Keratinocyte (primary cell): ENCODE measurements around the gene PDF. TPM values are rescaled to one million over a fixed set of nuclear protein-coding genes. Genes with fewer than 3 reads are reported as not detected.

Experiments used
- DNase-seq: peaks from one replicate; pipeline ENCODE4 v3.0.0-alpha.2; 2011; ENCODE audit warnings: low read depth, missing footprints, low spot score
- FAIRE-seq: peaks from 2 replicates; lab custom pipeline; 2011; peaks lifted over from hg19 to GRCh38; lab: Jason Lieb, UNC
- H2AFZ ChIP-seq: 2 replicates; pipeline ENCODE4 v1.6.0; 2012; ENCODE audit warnings: low read length, control low read depth, inconsistent platforms; ENCODE audit not compliant: control insufficient read depth
- H3K27ac ChIP-seq: 2 replicates; pipeline ENCODE4 v1.5.1; 2011; ENCODE audit warnings: low read length; ENCODE audit not compliant: control insufficient read depth, insufficient read depth
- H3K27me3 ChIP-seq: 3 replicates; pipeline ENCODE4 v1.6.0; 2011; ENCODE audit warnings: low read length; ENCODE audit not compliant: control insufficient read depth, insufficient read depth; ENCODE audit errors: extremely low read depth
- H3K36me3 ChIP-seq, 2 experiments: 2 replicates in 1 of 2; 3 replicates in 1 of 2; pipeline ENCODE4 v1.5.1; 2011; ENCODE audit warnings: low read length in 2 of 2, mild to moderate bottlenecking in 1 of 2; ENCODE audit not compliant: control insufficient read depth in 2 of 2, insufficient read depth in 2 of 2; ENCODE audit errors: extremely low read depth in 1 of 2
- H3K4me1 ChIP-seq: 3 replicates; pipeline ENCODE4 v1.5.1; 2011; ENCODE audit warnings: low read length; ENCODE audit not compliant: control insufficient read depth, insufficient read depth; ENCODE audit errors: extremely low read depth
- H3K4me2 ChIP-seq: 3 replicates; pipeline ENCODE4 v1.6.0; 2011; ENCODE audit warnings: low read depth, low read length; ENCODE audit not compliant: control insufficient read depth, insufficient read depth; ENCODE audit errors: extremely low read depth
- H3K4me3 ChIP-seq, 3 experiments: fragments of 200-600 bp in 1 of 3; sonication (generic) in 1 of 3; 2 replicates in 2 of 3; 3 replicates in 1 of 3; pipeline ENCODE4 v1.5.1; 2011 to 2016; ENCODE audit warnings: low read length in 3 of 3, mild to moderate bottlenecking in 3 of 3, control low read depth in 2 of 3, inconsistent platforms in 1 of 3, low read depth in 1 of 3, mixed read lengths in 1 of 3, mixed run types in 1 of 3, moderate library complexity in 1 of 3; ENCODE audit not compliant: control insufficient read depth in 2 of 3, insufficient read depth in 2 of 3; ENCODE audit errors: extremely low read depth in 1 of 3
- H3K79me2 ChIP-seq: 2 replicates; pipeline ENCODE4 v1.6.0; 2012; ENCODE audit warnings: low read length; ENCODE audit not compliant: control insufficient read depth, insufficient read depth
- H3K9ac ChIP-seq: 3 replicates; pipeline ENCODE4 v1.6.0; 2011; ENCODE audit warnings: low read length; ENCODE audit not compliant: control insufficient read depth, insufficient read depth; ENCODE audit errors: extremely low read depth
- H3K9me1 ChIP-seq: 3 replicates; pipeline ENCODE4 v1.6.0; 2011; ENCODE audit warnings: low read length; ENCODE audit not compliant: control insufficient read depth, insufficient read depth; ENCODE audit errors: extremely low read depth
- H3K9me3 ChIP-seq: 2 replicates; pipeline ENCODE4 v1.5.1; 2012; ENCODE audit warnings: low read depth, low read length; ENCODE audit not compliant: control insufficient read depth
- H4K20me1 ChIP-seq: 3 replicates; pipeline ENCODE4 v1.6.0; 2011; ENCODE audit warnings: low read length; ENCODE audit not compliant: control insufficient read depth, insufficient read depth; ENCODE audit errors: extremely low read depth
- CTCF ChIP-seq, 3 experiments: IDR thresholded peaks in 1 of 3; conservative IDR thresholded peaks in 1 of 3; optimal IDR thresholded peaks in 1 of 3; 2 replicates in 2 of 3; 3 replicates in 1 of 3; pipeline versions ENCODE3 to v1.5.1; 2011; ENCODE audit warnings: low read length in 3 of 3, mild to moderate bottlenecking in 3 of 3, moderate library complexity in 2 of 3, control low read depth in 1 of 3, inconsistent platforms in 1 of 3; ENCODE audit not compliant: insufficient read depth in 2 of 3; ENCODE audit errors: extremely low read depth in 1 of 3
- EZH2 ChIP-seq: IDR thresholded peaks from one replicate; pipeline ENCODE4 v1.6.1; 2012; ENCODE audit warnings: inconsistent platforms, mild to moderate bottlenecking, low read length, moderate library complexity
- dilution Hi-C: fragments of 300-500 bp; cut with MboI; formaldehyde crosslinking; loops from one replicate; pipeline ENCODE4 v1.7.0; 2020; ENCODE audit warnings: low sequenced_read_pairs; ENCODE audit not compliant: extremely low pct_ligation_motif_present
- polyA plus RNA-seq, 5 experiments: library from polyadenylated mRNA; depleted of rRNA in 3 of 5; stranded (reverse) in 3 of 5; stranded (forward) in 1 of 5; unstranded in 1 of 5; fragments of >200 nt; gene quantifications; 1 replicate in 1 of 5; 2 replicates in 3 of 5; 3 replicates in 1 of 5; pipeline versions ENCODE4 v1.2.1 to v1.2.3, GENCODE V29; 2011 to 2012; ENCODE audit warnings: missing spikeins in 2 of 5, low read depth in 1 of 5, low replicate concordance in 1 of 5

The PDF gene
- polyA plus RNA-seq, 1 donor (not counting 4 experiments of a cell fraction or from before 2014, with no cell fraction given), result 3.0 TPM

GRCh38 chr16:69339289-69340094 lies 9.1 kb upstream of the PDF start, which contains the start of the genes COG8 and NIP7:
COG8 (minus strand) TSS chr16:69339564; CDS start chr16:69339552, 12 bp downstream.
NIP7 (plus strand) TSS chr16:69339772; CDS start chr16:69339830, 58 bp downstream.
- Histone ChIP-seq H3K36me3 (peaks cover 18 to 28% of the 10 kb centered on the region in 2 experiments), H3K9me3 (no peaks in the 10 kb centered on the region), H2AFZ (peak within 1 kb of the TSS; percentile 85), H3K79me2 (peaks cover 51% of the 10 kb centered on the region), H3K4me1 (peaks cover 21% of the 10 kb centered on the region), H3K9ac (peak within 1 kb of the TSS; percentile 95), H3K9me1 (no peaks in the 10 kb centered on the region), H3K27me3 (no peaks in the 10 kb centered on the region), H3K4me2 (peak within 1 kb of the TSS; percentile 98), H4K20me1 (no peaks in the 10 kb centered on the region), H3K27ac (peak within 1 kb of the TSS; percentile 79), H3K4me3 (peak within 1 kb of the TSS; percentile 62 to 99 (median 98))
- DNase-seq (peak; percentile 95), FAIRE-seq (peak; percentile 67)
- dilution Hi-C loops, result no loop called here
- TF ChIP-seq CTCF (optimal IDR thresholded peaks at IDR 0.05 in 1 of 3, IDR thresholded peaks at IDR 0.05 in 1 of 3, conservative IDR thresholded peaks at IDR 0.05 in 1 of 3; ENCODE audit: extremely low read depth in 1 of 3, insufficient read depth in 2 of 3, low read length in 3 of 3), result peak; percentile 83 to 85 (median 84)
- TF ChIP-seq EZH2, result no peak

GRCh38 chr16:69338557-69339288 lies 8.3 kb upstream of the PDF start:
- peak overlapping the region; percentile 79 for H3K27ac ChIP-seq
- H3K79me2 ChIP-seq, result peaks cover 51% of the 10 kb centered on the region
- DNase-seq (no peak), FAIRE-seq (no peak)
- H3K27me3 ChIP-seq, result no peaks in the 10 kb centered on the region
- peaks cover 19 to 32% of the 10 kb centered on the region in 2 experiments for H3K36me3 ChIP-seq
- peak overlapping the region; percentile 64 for H3K4me2 ChIP-seq
- H3K9me3 ChIP-seq, result no peaks in the 10 kb centered on the region
- peak overlapping the region; percentile 62 to 99 (median 98) for H3K4me3 ChIP-seq
- peaks cover 21% of the 10 kb centered on the region for H3K4me1 ChIP-seq
- no peaks in the 10 kb centered on the region for H3K9me1 ChIP-seq
- peak overlapping the region; percentile 84 for H2AFZ ChIP-seq
- dilution Hi-C loops, result no loop called here
- TF ChIP-seq CTCF (optimal IDR thresholded peaks at IDR 0.05 in 1 of 3, IDR thresholded peaks at IDR 0.05 in 1 of 3, conservative IDR thresholded peaks at IDR 0.05 in 1 of 3; ENCODE audit: extremely low read depth in 1 of 3, insufficient read depth in 2 of 3, low read length in 3 of 3) (no peak), EZH2 (no peak)
- H4K20me1 ChIP-seq, result no peaks in the 10 kb centered on the region
- H3K9ac ChIP-seq, result peak overlapping the region; percentile 95
